ENCODE measurements around the gene ROGDI. TPM values are rescaled to one million over a fixed set of nuclear protein-coding genes. Genes with fewer than 3 reads are reported as not detected.

Gene ROGDI
- total and polyA plus RNA-seq, 2 donors (not counting 3 experiments of a cell fraction or from before 2014, with no cell fraction given) = 12.0 to 36.9 TPM

DNA sequence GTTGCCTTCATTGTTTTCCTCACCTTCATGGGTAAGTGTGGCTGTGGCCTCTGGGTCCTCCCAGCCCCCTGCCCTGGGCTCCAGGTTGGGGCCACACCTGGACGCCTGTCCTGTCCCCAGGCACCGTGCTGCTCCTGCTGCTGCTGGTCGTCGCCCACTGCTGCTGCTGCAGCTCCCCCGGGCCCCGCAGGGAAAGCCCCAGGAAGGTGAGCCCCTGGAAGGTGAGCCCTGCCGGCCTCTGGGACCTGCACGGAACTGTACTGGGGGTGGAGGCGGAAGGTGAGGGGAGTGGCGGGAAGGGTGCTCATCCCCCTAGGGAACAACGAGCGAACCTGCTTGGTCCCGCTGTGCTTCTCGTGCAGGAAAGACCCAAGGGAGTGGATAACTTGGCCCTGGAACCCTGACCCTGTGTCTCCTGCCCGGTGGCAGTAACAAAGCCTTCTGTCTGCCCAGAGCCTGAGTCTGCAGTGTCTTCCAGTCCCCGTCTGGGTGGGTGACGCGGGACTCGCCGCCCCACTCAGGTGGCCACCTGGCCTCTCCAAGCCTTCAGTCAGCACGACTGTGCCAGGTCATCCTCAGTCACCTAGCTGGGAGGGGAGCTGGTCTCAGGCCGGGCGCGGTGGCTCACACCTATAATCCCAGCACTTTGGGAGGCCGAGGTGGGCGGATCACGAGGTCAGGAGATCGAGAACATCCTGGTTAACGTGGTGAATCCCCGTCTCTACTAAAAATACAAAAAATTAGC is 6.4 kb downstream of the ROGDI start:
- no peak overlapping the region for H3K9ac ChIP-seq (replicated peaks; ENCODE audit: extremely low read depth, insufficient read depth, low read length)
- H3K9me3 ChIP-seq (replicated peaks; ENCODE audit: control insufficient read depth, insufficient read depth, low read length) = no peaks in the 10 kb centered on the region
- H3K27ac ChIP-seq (ENCODE audit: insufficient read depth, low read depth, low read length) = no peak overlapping the region
- DNase-seq (ENCODE audit: low read depth, low spot score) (no peak), FAIRE-seq (no peak)
- no peaks in the 10 kb centered on the region for H3K27me3 ChIP-seq (ENCODE audit: control insufficient read depth in 2 of 2, insufficient read depth in 2 of 2, low read length in 2 of 2)
- no peaks in the 10 kb centered on the region for H3K4me1 ChIP-seq (ENCODE audit: control insufficient read depth, extremely low read depth, insufficient read depth, low read length)
- dilution Hi-C loops (cut with MboI; ENCODE audit: extremely low pct_ligation_motif_present, low sequenced_read_pairs) (no loop called here), intact Hi-C loops (cut with micrococcal nuclease) (no loop called here)
- no peak overlapping the region for H2AFZ ChIP-seq (ENCODE audit: low read depth, low read length)
- no peaks in the 10 kb centered on the region for H3K9me1 ChIP-seq (replicated peaks; ENCODE audit: control insufficient read depth, extremely low read depth, insufficient read depth, low read length)
- H4K20me1 ChIP-seq (replicated peaks; ENCODE audit: control insufficient read depth, extremely low read depth, insufficient read depth, low read length) = no peaks in the 10 kb centered on the region
- H3K4me2 ChIP-seq (ENCODE audit: insufficient read depth, low read length) = no peak overlapping the region
- H3K36me3 ChIP-seq (ENCODE audit: control insufficient read depth in 2 of 2, extremely low read depth in 1 of 2, insufficient read depth in 2 of 2, low read length in 2 of 2) = no peaks in the 10 kb centered on the region
- TF ChIP-seq EZH2 (IDR thresholded peaks at IDR 0.05; ENCODE audit: borderline replicate concordance, low read depth, low read length, severe bottlenecking) (no peak), POLR2AphosphoS5 (IDR thresholded peaks at IDR 0.05; ENCODE audit: insufficient read depth, low read depth, low read length) (no peak), POLR2A (IDR thresholded peaks at IDR 0.05; ENCODE audit: low read depth, low read length) (no peak), JUN (IDR thresholded peaks at IDR 0.05; ENCODE audit: borderline replicate concordance, insufficient read depth, insufficient read length, low read depth) (no peak), MYC (IDR thresholded peaks at IDR 0.05; ENCODE audit: low read depth, low read length) (no peak), GATA2 (IDR thresholded peaks at IDR 0.05; ENCODE audit: insufficient read depth, insufficient read length, low read depth, low read length) (no peak), FOS (IDR thresholded peaks at IDR 0.05; ENCODE audit: borderline replicate concordance, insufficient read depth, low read length) (no peak)
- TF ChIP-seq, protein P1, sequence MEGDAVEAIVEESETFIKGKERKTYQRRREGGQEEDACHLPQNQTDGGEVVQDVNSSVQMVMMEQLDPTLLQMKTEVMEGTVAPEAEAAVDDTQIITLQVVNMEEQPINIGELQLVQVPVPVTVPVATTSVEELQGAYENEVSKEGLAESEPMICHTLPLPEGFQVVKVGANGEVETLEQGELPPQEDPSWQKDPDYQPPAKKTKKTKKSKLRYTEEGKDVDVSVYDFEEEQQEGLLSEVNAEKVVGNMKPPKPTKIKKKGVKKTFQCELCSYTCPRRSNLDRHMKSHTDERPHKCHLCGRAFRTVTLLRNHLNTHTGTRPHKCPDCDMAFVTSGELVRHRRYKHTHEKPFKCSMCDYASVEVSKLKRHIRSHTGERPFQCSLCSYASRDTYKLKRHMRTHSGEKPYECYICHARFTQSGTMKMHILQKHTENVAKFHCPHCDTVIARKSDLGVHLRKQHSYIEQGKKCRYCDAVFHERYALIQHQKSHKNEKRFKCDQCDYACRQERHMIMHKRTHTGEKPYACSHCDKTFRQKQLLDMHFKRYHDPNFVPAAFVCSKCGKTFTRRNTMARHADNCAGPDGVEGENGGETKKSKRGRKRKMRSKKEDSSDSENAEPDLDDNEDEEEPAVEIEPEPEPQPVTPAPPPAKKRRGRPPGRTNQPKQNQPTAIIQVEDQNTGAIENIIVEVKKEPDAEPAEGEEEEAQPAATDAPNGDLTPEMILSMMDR (IDR thresholded peaks at IDR 0.05; ENCODE audit: extremely low read depth in 1 of 2, insufficient read depth in 1 of 2, low read depth in 1 of 2, low read length in 2 of 2) = no peak
- TF ChIP-seq, protein P2, sequence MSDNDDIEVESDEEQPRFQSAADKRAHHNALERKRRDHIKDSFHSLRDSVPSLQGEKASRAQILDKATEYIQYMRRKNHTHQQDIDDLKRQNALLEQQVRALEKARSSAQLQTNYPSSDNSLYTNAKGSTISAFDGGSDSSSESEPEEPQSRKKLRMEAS (IDR thresholded peaks at IDR 0.05; ENCODE audit: insufficient read depth, insufficient read length) = no peak
- no TSS peak for BruUV-seq (replicated peaks)
- ChIA-PET POLR2A (no interaction called here), CTCF (no interaction called here)
- no peaks in the 10 kb centered on the region for H3K79me2 ChIP-seq (ENCODE audit: control insufficient read depth, insufficient read depth, low read length)
- no peak overlapping the region for H3K4me3 ChIP-seq (replicated peaks in 1 of 3; ENCODE audit: insufficient read depth in 1 of 3, low read depth in 1 of 3, low read length in 3 of 3)
